Islet precursor cell (in vitro differentiated cells): ENCODE results near the gene HOXB7.

Experiments
- DNase-seq: peaks from one replicate; pipeline ENCODE4 v3.0.0-alpha.2; 2018

HOXB7 gene

GRCh38 chr17:48636177-48637018 lies 25.6 kb upstream of the HOXB7 start:
- DNase-seq: peak; percentile 99

GRCh38 chr17:48634493-48635208 lies 23.8 kb upstream of the HOXB7 start:
- peak; percentile 46 for DNase-seq

- DNase-seq: peak; percentile 56
These were observed 22.5 kb upstream of the HOXB7 start for GRCh38 chr17:48633266-48633677.

GRCh38 chr17:48632579-48633265 lies 21.9 kb upstream of the HOXB7 start:
- peak; percentile 50 for DNase-seq

GRCh38 chr17:48631693-48632578 lies 21.1 kb upstream of the HOXB7 start:
- DNase-seq: peak; percentile 51

GRCh38 chr17:48630925-48631692 lies 20.3 kb upstream of the HOXB7 start:
- DNase-seq: peak; percentile 68

GRCh38 chr17:48630009-48630924 lies 19.4 kb upstream of the HOXB7 start:
- peak; percentile 38 for DNase-seq

- DNase-seq: peak; percentile 51
These were observed 18.6 kb upstream of the HOXB7 start for GRCh38 chr17:48629411-48629759.

- peak; percentile 56 for DNase-seq
These were observed 18.0 kb upstream of the HOXB7 start for GRCh38 chr17:48628649-48629410.

GRCh38 chr17:48627623-48628521 lies 17.1 kb upstream of the HOXB7 start:
- peak; percentile 48 for DNase-seq

GRCh38 chr17:48627118-48627597 lies 16.3 kb upstream of the HOXB7 start:
- no peak for DNase-seq

- peak; percentile 87 for DNase-seq
These were observed 15.7 kb upstream of the HOXB7 start, which contains the start of gene HOXB9 for GRCh38 chr17:48626245-48627117. TSS of gene HOXB9 (minus strand) at chr17:48626358. CDS start at chr17:48626269, 89 bp downstream.

- DNase-seq: peak; percentile 90
These were observed 14.9 kb upstream of the HOXB7 start for GRCh38 chr17:48625495-48626244.

GRCh38 chr17:48624544-48625494 lies 14.0 kb upstream of the HOXB7 start:
- DNase-seq: peak; percentile 82

GRCh38 chr17:48624118-48624517 lies 13.3 kb upstream of the HOXB7 start:
- DNase-seq: no peak
